Hematopoietic multipotent progenitor cell treated with erythropoietin and hydrocortisone succinate and interleukin-3 and kit ligand, for 8 days (in vitro differentiated cells): ENCODE results near the gene RPL37.
"Not testable (repeated sequence)": the region's sequence is repeated elsewhere in the genome, so short reads cannot be mapped to it uniquely, and the experiment has no call there.

Experiments
- DNase-seq: peaks from one replicate; pipeline ENCODE4 v3.0.0-alpha.2; 2015

Gene RPL37

GRCh38 chr5:40834849-40835787, at the start of gene RPL37:
Gene RPL37 (minus strand): TSS chr5:40835222. CDS start chr5:40835185, 37 bp downstream.
- DNase-seq, result peak; percentile 98

- DNase-seq, result not testable (repeated sequence)
Observed at GRCh38 chr5:40883051-40883450, 48.0 kb upstream of the RPL37 start.

GRCh38 chr5:40882291-40882690, 47.3 kb upstream of the RPL37 start:
- DNase-seq, result no peak

GRCh38 chr5:40879163-40879942, 44.3 kb upstream of the RPL37 start:
- DNase-seq, result peak; percentile 66

GRCh38 chr5:40877371-40877988, 42.5 kb upstream of the RPL37 start:
- DNase-seq, result no peak

- no peak for DNase-seq
Observed at GRCh38 chr5:40875958-40876357, 40.9 kb upstream of the RPL37 start.

GRCh38 chr5:40873286-40873880, 38.4 kb upstream of the RPL37 start:
- no peak for DNase-seq

GRCh38 chr5:40872253-40872652, 37.2 kb upstream of the RPL37 start:
- not testable (repeated sequence) for DNase-seq

- DNase-seq, result no peak
Observed at GRCh38 chr5:40871177-40871576, 36.2 kb upstream of the RPL37 start.

GRCh38 chr5:40869384-40869783, 34.4 kb upstream of the RPL37 start:
- DNase-seq, result no peak

GRCh38 chr5:40866844-40867243, 31.8 kb upstream of the RPL37 start:
- no peak for DNase-seq

GRCh38 chr5:40865004-40865403, 30.0 kb upstream of the RPL37 start:
- DNase-seq, result not testable (repeated sequence)

GRCh38 chr5:40860711-40861110, 25.7 kb upstream of the RPL37 start:
- no peak for DNase-seq

- DNase-seq, result no peak
Observed at GRCh38 chr5:40853632-40854192, 18.7 kb upstream of the RPL37 start.

- no peak for DNase-seq
Observed at GRCh38 chr5:40847525-40847924, 12.5 kb upstream of the RPL37 start.

- DNase-seq, result no peak
Observed at GRCh38 chr5:40846371-40846770, 11.3 kb upstream of the RPL37 start.

- DNase-seq, result no peak
Observed at GRCh38 chr5:40844565-40844964, 9.5 kb upstream of the RPL37 start.

- no peak for DNase-seq
Observed at GRCh38 chr5:40842351-40842750, 7.3 kb upstream of the RPL37 start.

- DNase-seq, result peak; percentile 69
Observed at GRCh38 chr5:40841068-40841805, 6.2 kb upstream of the RPL37 start, which contains the start of gene CARD6. Gene CARD6 (plus strand): TSS chr5:40841367. CDS start chr5:40841383, 16 bp downstream.

- no peak for DNase-seq
Observed at GRCh38 chr5:40838086-40838485, 3.1 kb upstream of the RPL37 start.

- peak; percentile 64 for DNase-seq
Observed at GRCh38 chr5:40834391-40834848, 602 bp downstream of the RPL37 start.
